Neural progenitor cell (in vitro differentiated cells): ENCODE measurements around the gene OTUD5.

Source experiments
- EZH2 ChIP-seq: fragments of 200-600 bp; sonication (generic); IDR thresholded peaks from 2 replicates; pipeline ENCODE4 v1.6.1; 2017; ENCODE audit warnings: antibody characterized with exemption, mild to moderate bottlenecking, moderate library complexity
- EZH2phosphoT487 ChIP-seq: fragments of 200-600 bp; sonication (generic); IDR thresholded peaks from 2 replicates; pipeline ENCODE4 v1.6.1; 2017; ENCODE audit warnings: antibody characterized with exemption
- TF ChIP-seq, protein P1 (sequence below): fragments of 200-600 bp; sonication (generic); IDR thresholded peaks from 2 replicates; pipeline ENCODE4 v1.5.1; 2017; ENCODE audit warnings: antibody characterized with exemption, mild to moderate bottlenecking

DNA sequence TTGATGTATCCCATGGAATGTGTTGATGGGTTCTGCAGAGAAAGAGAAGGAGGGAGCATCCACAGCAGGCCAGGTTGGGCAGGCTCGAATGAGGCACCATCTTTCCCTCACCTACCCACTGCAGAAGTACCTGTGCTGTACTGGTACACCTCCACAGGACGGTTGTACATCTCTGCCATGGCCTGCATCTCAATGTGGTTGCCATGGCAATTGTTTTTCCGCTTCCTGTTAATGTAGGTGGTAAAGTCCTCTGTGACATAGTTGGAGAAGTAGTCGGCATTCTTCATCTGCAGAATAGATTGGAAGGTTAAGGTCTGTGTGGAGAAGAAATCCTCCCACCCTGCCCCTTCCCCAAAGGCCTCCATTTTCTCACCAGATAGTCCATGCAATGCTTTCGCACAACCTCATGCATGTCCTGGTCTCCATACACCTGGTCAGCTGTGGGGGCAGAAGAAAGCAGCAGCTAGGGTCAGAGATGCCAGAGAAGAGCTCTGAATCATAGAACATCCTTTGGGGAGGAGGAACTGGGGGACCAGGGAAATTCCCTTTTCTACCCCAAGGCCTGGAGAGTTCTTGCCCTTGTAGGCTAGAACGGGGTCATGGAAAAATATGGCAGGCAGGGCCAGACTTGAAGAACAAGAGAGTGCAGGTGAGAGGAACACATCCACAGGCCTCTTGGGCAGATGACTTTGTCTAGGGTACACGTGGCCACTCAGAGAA lies 22.7 kb downstream of the OTUD5 start:
- TF ChIP-seq, protein P1, sequence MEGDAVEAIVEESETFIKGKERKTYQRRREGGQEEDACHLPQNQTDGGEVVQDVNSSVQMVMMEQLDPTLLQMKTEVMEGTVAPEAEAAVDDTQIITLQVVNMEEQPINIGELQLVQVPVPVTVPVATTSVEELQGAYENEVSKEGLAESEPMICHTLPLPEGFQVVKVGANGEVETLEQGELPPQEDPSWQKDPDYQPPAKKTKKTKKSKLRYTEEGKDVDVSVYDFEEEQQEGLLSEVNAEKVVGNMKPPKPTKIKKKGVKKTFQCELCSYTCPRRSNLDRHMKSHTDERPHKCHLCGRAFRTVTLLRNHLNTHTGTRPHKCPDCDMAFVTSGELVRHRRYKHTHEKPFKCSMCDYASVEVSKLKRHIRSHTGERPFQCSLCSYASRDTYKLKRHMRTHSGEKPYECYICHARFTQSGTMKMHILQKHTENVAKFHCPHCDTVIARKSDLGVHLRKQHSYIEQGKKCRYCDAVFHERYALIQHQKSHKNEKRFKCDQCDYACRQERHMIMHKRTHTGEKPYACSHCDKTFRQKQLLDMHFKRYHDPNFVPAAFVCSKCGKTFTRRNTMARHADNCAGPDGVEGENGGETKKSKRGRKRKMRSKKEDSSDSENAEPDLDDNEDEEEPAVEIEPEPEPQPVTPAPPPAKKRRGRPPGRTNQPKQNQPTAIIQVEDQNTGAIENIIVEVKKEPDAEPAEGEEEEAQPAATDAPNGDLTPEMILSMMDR: no peak
- no peak for TF ChIP-seq EZH2
- TF ChIP-seq EZH2phosphoT487: no peak
